ENCODE results near the gene INPP5A.

Gene INPP5A

DNA sequence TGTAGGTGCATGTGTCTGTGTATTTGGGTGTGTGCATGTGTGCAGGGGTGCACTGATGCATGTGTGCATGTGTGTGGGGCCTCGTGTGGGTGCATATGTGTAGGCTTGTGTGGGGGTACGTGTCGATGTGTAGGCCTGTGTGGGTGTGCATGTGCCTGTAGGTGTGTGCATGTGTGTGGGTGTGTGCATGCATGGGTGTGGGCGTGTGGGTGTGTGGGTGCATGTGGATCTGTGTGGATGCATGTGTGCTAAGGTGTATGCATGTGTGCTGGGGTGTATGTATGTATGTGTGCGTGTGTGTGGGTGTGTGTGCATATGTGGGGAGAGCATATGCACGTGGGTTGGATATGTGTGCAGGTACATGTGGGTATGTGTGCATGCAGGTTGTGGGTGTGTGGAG, 175.2 kb downstream of the INPP5A start:
- no peak overlapping the region for H3K4me3 ChIP-seq (ENCODE audit: low read length)
- no peaks in the 10 kb centered on the region for H3K79me2 ChIP-seq (ENCODE audit: control insufficient read depth, low read length)
- peaks cover 20% of the 10 kb centered on the region; the same call in 1 of the 2 replicates for H3K9me3 ChIP-seq (ENCODE audit: control insufficient read depth, insufficient read depth, low read length)
- H3F3A ChIP-seq (ENCODE audit: control insufficient read depth, insufficient read depth) = no peaks in the 10 kb centered on the region
- H3K4me2 ChIP-seq (ENCODE audit: low read length) = no peak overlapping the region
- no peaks in the 10 kb centered on the region for H3K4me1 ChIP-seq (ENCODE audit: control insufficient read depth, low read length)
- no peaks in the 10 kb centered on the region for H3K36me3 ChIP-seq (ENCODE audit: control insufficient read depth, low read length)
- H3K9me2 ChIP-seq (replicated peaks; ENCODE audit: control insufficient read depth, low read length) = no peaks in the 10 kb centered on the region
- no peaks in the 10 kb centered on the region for H4K20me1 ChIP-seq (ENCODE audit: control insufficient read depth, insufficient read depth, low read depth, low read length)
- H3K27me3 ChIP-seq (ENCODE audit: control insufficient read depth, low read length) = no peaks in the 10 kb centered on the region
- no peak for TF ChIP-seq EZH2phosphoT487 (IDR thresholded peaks at IDR 0.05; ENCODE audit: borderline replicate concordance, low read length)
- TF ChIP-seq, protein P1, sequence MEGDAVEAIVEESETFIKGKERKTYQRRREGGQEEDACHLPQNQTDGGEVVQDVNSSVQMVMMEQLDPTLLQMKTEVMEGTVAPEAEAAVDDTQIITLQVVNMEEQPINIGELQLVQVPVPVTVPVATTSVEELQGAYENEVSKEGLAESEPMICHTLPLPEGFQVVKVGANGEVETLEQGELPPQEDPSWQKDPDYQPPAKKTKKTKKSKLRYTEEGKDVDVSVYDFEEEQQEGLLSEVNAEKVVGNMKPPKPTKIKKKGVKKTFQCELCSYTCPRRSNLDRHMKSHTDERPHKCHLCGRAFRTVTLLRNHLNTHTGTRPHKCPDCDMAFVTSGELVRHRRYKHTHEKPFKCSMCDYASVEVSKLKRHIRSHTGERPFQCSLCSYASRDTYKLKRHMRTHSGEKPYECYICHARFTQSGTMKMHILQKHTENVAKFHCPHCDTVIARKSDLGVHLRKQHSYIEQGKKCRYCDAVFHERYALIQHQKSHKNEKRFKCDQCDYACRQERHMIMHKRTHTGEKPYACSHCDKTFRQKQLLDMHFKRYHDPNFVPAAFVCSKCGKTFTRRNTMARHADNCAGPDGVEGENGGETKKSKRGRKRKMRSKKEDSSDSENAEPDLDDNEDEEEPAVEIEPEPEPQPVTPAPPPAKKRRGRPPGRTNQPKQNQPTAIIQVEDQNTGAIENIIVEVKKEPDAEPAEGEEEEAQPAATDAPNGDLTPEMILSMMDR (IDR thresholded peaks at IDR 0.05; ENCODE audit: low read depth, low read length, poor library complexity, severe bottlenecking) = no peak
- H3K27ac ChIP-seq (ENCODE audit: low read depth, low read length) = no peak overlapping the region

DNA sequence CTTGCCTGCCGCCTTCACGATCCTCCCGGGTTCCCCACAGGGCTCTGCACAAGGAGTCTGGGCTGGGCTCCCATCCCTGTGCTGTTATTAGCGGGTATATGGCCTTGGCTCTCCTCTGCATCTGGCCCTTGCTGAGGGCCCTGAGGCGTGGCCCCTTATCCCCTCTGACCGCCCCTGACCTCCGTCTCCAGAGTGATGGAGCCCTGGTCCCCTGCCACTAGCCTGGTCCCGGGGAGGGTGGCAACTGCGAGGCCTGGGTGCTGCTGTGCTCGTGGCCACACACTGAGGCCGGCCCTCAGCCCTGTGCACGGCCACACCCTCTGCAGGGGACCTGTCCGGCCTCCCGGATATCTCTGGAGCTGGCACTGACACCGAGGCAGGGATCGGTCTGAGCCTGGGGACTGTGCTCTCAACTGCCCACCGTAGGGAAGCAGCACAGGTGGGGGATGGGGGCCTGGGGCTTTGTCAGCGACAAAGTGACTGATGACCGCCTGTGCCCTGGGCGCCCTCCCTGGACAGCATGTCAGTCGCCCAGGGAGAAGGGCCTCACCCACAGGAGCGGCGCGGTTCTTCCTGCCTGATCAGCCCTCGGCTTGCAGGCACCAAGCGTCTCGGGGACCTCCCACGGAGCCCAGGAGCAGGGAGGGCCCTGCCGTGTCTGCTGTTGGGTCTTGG, 176.0 kb downstream of the INPP5A start:
- Histone ChIP-seq H3K9me3 (ENCODE audit: control insufficient read depth, insufficient read depth, low read length) (peaks cover 20% of the 10 kb centered on the region; the same call in 1 of the 2 replicates), H3K79me2 (ENCODE audit: control insufficient read depth, low read length) (no peaks in the 10 kb centered on the region), H3K4me1 (ENCODE audit: control insufficient read depth, low read length) (no peaks in the 10 kb centered on the region), H3K4me3 (ENCODE audit: low read length) (no peak overlapping the region), H3K9me2 (replicated peaks; ENCODE audit: control insufficient read depth, low read length) (no peaks in the 10 kb centered on the region), H3K4me2 (ENCODE audit: low read length) (no peak overlapping the region), H3K36me3 (ENCODE audit: control insufficient read depth, low read length) (no peaks in the 10 kb centered on the region), H4K20me1 (ENCODE audit: control insufficient read depth, insufficient read depth, low read depth, low read length) (no peaks in the 10 kb centered on the region), H3F3A (ENCODE audit: control insufficient read depth, insufficient read depth) (no peaks in the 10 kb centered on the region), H3K27ac (ENCODE audit: low read depth, low read length) (no peak overlapping the region), H3K27me3 (ENCODE audit: control insufficient read depth, low read length) (no peaks in the 10 kb centered on the region)
- TF ChIP-seq, protein P1 (IDR thresholded peaks at IDR 0.05; ENCODE audit: low read depth, low read length, poor library complexity, severe bottlenecking) = no peak
- no peak for TF ChIP-seq EZH2phosphoT487 (IDR thresholded peaks at IDR 0.05; ENCODE audit: borderline replicate concordance, low read length)

DNA sequence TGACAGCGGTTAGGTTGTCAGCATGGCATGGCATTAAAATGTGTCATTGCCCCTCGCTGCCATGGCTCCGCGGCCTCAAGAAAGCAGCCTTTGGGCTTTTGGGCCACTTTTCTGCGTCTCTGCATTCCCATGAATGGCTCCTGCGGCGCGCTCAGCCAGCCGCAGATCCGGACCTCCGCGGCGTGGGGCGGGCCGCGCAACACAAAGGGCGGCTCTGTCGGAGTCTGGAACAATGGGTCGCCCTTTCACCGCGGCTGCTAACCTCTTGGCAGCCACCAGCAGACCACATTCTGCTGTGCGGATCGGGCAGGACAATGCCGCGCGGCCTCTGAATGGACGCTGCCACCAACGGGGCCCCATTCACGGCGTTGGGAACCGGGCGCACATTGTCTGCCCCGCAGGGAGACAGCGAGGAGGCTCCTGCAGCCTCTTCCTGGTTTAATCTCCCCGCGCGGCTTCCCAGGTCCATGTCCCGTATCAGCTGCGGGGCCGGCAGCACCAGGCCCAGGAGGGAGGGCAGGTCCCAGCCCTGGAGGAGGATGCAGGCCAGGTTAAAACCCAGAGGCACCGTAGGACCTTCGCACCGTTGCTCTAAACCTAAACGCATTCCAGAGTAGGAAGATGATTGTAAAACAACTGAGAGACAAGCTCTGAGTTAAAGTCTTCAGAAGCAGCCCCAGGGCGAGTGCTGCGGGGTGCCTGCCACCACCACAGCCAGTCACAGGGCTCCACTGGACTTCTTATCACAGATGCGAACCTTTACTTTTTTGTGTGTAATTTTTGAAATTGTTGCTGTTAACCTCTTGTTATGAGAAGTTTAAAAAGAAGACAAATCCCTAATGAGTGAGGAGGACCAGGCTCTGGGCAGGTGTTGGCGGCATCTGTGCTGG, 176.8 kb downstream of the INPP5A start:
- H3K79me2 ChIP-seq (ENCODE audit: control insufficient read depth, low read length) = no peaks in the 10 kb centered on the region
- no peak overlapping the region for H3K4me3 ChIP-seq (ENCODE audit: low read length)
- peaks cover 20% of the 10 kb centered on the region; the same call in 1 of the 2 replicates for H3K9me3 ChIP-seq (ENCODE audit: control insufficient read depth, insufficient read depth, low read length)
- H3K9me2 ChIP-seq (replicated peaks; ENCODE audit: control insufficient read depth, low read length) = no peaks in the 10 kb centered on the region
- no peaks in the 10 kb centered on the region for H3K27me3 ChIP-seq (ENCODE audit: control insufficient read depth, low read length)
- H3K4me1 ChIP-seq (ENCODE audit: control insufficient read depth, low read length) = no peaks in the 10 kb centered on the region
- TF ChIP-seq EZH2phosphoT487 (IDR thresholded peaks at IDR 0.05; ENCODE audit: borderline replicate concordance, low read length) = no peak
- TF ChIP-seq, protein P1 (IDR thresholded peaks at IDR 0.05; ENCODE audit: low read depth, low read length, poor library complexity, severe bottlenecking) = no peak
- no peak overlapping the region for H3K27ac ChIP-seq (ENCODE audit: low read depth, low read length)
- no peaks in the 10 kb centered on the region for H4K20me1 ChIP-seq (ENCODE audit: control insufficient read depth, insufficient read depth, low read depth, low read length)
- no peaks in the 10 kb centered on the region for H3K36me3 ChIP-seq (ENCODE audit: control insufficient read depth, low read length)
- no peaks in the 10 kb centered on the region for H3F3A ChIP-seq (ENCODE audit: control insufficient read depth, insufficient read depth)
- no peak overlapping the region for H3K4me2 ChIP-seq (ENCODE audit: low read length)

Data from DOHH2 (cell line).